Omental fat pad (tissue), 4 donors: ENCODE measurements around the gene LBH. TPM values are rescaled to one million over a fixed set of nuclear protein-coding genes. Genes with fewer than 3 reads are reported as not detected.

Experiments used
- ATAC-seq: fragments of 150-250 bp; one replicate; pipeline ENCODE4 v1.9.1; 2016; ENCODE audit warnings: mild to moderate bottlenecking, moderate library complexity; ENCODE audit not compliant: low FRiP score
- DNase-seq: peaks from one replicate; pipeline ENCODE4 v3.0.0-alpha.2; 2019; ENCODE audit warnings: low spot score
- small RNA-seq: library from RNA; depleted of rRNA; stranded (forward); fragments of <200 nt; gene quantifications from one replicate; pipeline ENCODE3, GENCODE V24; 2016
- total RNA-seq, 4 donors: library from RNA; depleted of rRNA; stranded (reverse); fragments of >200 nt; gene quantifications; one replicate each; pipeline ENCODE4 v1.1.0, GENCODE V29; 2016
- TF ChIP-seq, protein P1 (sequence below), 3 donors: fragments of 450-650 bp; IDR thresholded peaks; one replicate each; pipeline ENCODE4 v1.5.1; 2016 to 2017; ENCODE audit warnings: antibody characterized with exemption in 3 of 3, mild to moderate bottlenecking in 3 of 3, moderate library complexity in 2 of 3

The LBH gene
- total RNA-seq, 4 donors from 2014 or later, result 14.4 to 20.6 (median 19.4) TPM

GRCh38 chr2:30303095-30303494 is 71.8 kb downstream of the LBH start:
- ATAC-seq (no peak), DNase-seq (no peak)
- TF ChIP-seq, protein P1, sequence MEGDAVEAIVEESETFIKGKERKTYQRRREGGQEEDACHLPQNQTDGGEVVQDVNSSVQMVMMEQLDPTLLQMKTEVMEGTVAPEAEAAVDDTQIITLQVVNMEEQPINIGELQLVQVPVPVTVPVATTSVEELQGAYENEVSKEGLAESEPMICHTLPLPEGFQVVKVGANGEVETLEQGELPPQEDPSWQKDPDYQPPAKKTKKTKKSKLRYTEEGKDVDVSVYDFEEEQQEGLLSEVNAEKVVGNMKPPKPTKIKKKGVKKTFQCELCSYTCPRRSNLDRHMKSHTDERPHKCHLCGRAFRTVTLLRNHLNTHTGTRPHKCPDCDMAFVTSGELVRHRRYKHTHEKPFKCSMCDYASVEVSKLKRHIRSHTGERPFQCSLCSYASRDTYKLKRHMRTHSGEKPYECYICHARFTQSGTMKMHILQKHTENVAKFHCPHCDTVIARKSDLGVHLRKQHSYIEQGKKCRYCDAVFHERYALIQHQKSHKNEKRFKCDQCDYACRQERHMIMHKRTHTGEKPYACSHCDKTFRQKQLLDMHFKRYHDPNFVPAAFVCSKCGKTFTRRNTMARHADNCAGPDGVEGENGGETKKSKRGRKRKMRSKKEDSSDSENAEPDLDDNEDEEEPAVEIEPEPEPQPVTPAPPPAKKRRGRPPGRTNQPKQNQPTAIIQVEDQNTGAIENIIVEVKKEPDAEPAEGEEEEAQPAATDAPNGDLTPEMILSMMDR (IDR thresholded peaks at IDR 0.05), result no peak

DNA sequence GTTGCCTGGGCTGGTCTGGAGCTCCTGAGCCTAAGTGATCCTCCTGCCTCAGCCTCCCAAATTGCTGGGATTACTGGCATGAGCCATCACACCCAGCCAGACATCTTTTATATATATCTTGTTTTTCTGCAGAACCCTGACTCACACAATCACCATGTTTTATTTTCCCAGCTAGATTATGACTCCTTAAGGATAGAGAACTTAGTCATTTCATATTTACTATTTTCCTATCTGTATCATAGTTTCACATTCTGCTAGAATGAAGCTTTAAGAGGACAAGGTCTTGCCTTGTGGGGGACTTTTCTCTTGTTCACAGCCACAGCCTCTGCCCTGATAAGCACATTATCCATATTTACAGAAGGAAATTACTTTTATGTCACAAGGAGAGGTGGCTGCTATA is 73.9 kb downstream of the LBH start:
- ATAC-seq (no peak), DNase-seq (no peak)
- TF ChIP-seq, protein P1 (IDR thresholded peaks at IDR 0.05), result no peak

DNA sequence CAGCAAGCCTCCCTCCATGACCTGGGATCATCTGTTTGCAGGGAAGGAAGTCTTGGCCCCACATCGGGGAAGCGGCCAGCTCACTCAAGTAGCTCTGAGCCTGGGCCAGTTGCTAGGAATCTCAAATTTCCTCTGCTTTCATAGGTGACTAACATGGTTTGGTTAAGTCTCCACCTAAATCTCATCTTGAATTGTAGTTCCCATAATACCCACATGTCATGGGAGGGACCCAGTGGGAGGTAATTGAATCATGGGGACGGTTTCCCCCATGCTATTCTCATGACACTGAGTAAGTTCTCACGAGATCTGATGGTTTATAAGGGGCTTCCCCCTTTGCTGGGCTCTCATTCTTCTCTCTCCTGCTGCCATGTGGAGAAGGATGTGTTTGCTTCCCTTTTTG is 75.2 kb downstream of the LBH start:
- DNase-seq (no peak), ATAC-seq (no peak)
- TF ChIP-seq, protein P1 (IDR thresholded peaks at IDR 0.05), result no peak

GRCh38 chr2:30308280-30308679 is 76.9 kb downstream of the LBH start:
- DNase-seq (no peak), ATAC-seq (no peak)
- TF ChIP-seq, protein P1 (IDR thresholded peaks at IDR 0.05), result no peak

Small RNA genes lying within 50 kb of the gene (small RNA-seq; reads per million reads assigned to genes)
- gene SNORA10B, result not detected

Other genes starting within 250 kb of the LBH start
- gene YPEL5, start 84.5 kb upstream of the LBH start, total RNA-seq, result 100 to 1,000 TPM in 1 of 4 donors, 10 to 100 TPM in 3; 69.1 to 254 (median 80.1) TPM
- gene LCLAT1, start 215.7 kb downstream of the LBH start, total RNA-seq, result 10 to 100 TPM in 2 of 4 donors, 1 to 10 TPM in 2; 6.7 to 10.9 (median 8.7) TPM